GM12878 (cell line): ENCODE results near the gene ITGB8. TPM values are rescaled to one million over a fixed set of nuclear protein-coding genes. Genes with fewer than 3 reads are reported as not detected.

Source experiments
- ATAC-seq: fragments of 200-7000 bp; cut with Tn5 transposase; 3 replicates; pipeline ENCODE4 v1.9.1; 2020; ENCODE audit warnings: mild to moderate bottlenecking, moderate library complexity
- BruUV-seq: library from RNA; stranded (reverse); fragments of 400-500 nt; replicated peaks from 2 replicates; lab custom pipeline; 2021; lab: Mats Ljungman, UMichigan
- CTCF ChIA-PET: fragments of 300-600 bp; sonication (Branson Sonifier 250); formaldehyde crosslinking; extraction: SDS; loops from one replicate; lab custom pipeline; 2021; ENCODE audit warnings: inconsistent platforms; lab: Yijun Ruan, JAX
- POLR2A ChIA-PET: fragments of 350-600 bp; formaldehyde crosslinking; extraction: SDS; loops from one replicate; lab custom pipeline; 2021; ENCODE audit warnings: inconsistent platforms; lab: Charles Lee
- RAD21 ChIA-PET: fragments of 300-600 bp; sonication (Branson Sonifier 250); formaldehyde crosslinking; loops from one replicate; lab custom pipeline; 2023; ENCODE audit warnings: antibody characterized with exemption; ENCODE audit not compliant: unreplicated experiment; lab: Charles Lee
- SMC1A ChIA-PET: fragments of 300-600 bp; sonication (Branson Sonifier 250); formaldehyde crosslinking; loops from one replicate; lab custom pipeline; 2023; ENCODE audit not compliant: unreplicated experiment, uncharacterized antibody; lab: Charles Lee
- DNase-seq: peaks from one replicate; pipeline ENCODE4 v3.0.0-alpha.2; 2011; ENCODE audit warnings: low read depth, low spot score
- FAIRE-seq: peaks from 3 replicates; lab custom pipeline; 2011; peaks lifted over from hg19 to GRCh38; lab: Jason Lieb, UNC
- H2AFZ ChIP-seq: 2 replicates; pipeline ENCODE4 v1.6.0; 2011; ENCODE audit warnings: low read depth, low read length, control low read depth; ENCODE audit not compliant: control insufficient read depth
- H3K27ac ChIP-seq: 2 replicates; pipeline ENCODE4 v1.5.1; 2011; ENCODE audit warnings: control low read depth; ENCODE audit not compliant: control insufficient read depth, insufficient read depth
- H3K27me3 ChIP-seq, 2 experiments: replicated peaks in 1 of 2; 2 replicates each; pipeline versions ENCODE4 v1.6.0 to v1.6.1; 2011; ENCODE audit warnings: low read length in 1 of 2; ENCODE audit not compliant: control insufficient read depth in 2 of 2, insufficient read depth in 2 of 2
- H3K36me3 ChIP-seq, 2 experiments: 2 replicates each; pipeline ENCODE4 v1.5.1; 2011; ENCODE audit warnings: low read length in 1 of 2; ENCODE audit not compliant: control insufficient read depth in 2 of 2, insufficient read depth in 2 of 2
- H3K4me1 ChIP-seq: 2 replicates; pipeline ENCODE4 v1.6.1; 2011; ENCODE audit warnings: mild to moderate bottlenecking, low read length, moderate library complexity, mixed read lengths; ENCODE audit not compliant: control insufficient read depth, insufficient read depth
- H3K4me2 ChIP-seq: 2 replicates; pipeline ENCODE4 v1.6.0; 2011; ENCODE audit warnings: control low read depth; ENCODE audit not compliant: control insufficient read depth, insufficient read depth
- H3K4me3 ChIP-seq: fragments of 200-600 bp; sonication (generic); 2 replicates; pipeline ENCODE4 v1.5.1; 2016
- H3K79me2 ChIP-seq: 2 replicates; pipeline ENCODE4 v1.6.0; 2011; ENCODE audit warnings: low read length; ENCODE audit not compliant: control insufficient read depth, insufficient read depth
- H3K9ac ChIP-seq: 2 replicates; pipeline ENCODE4 v1.8.0; 2011; ENCODE audit warnings: low read length, control low read depth, mixed read lengths; ENCODE audit not compliant: control insufficient read depth, insufficient read depth
- H3K9me3 ChIP-seq: replicated peaks from 3 replicates; pipeline ENCODE4 v1.5.1; 2011; ENCODE audit warnings: mild to moderate bottlenecking, low read length; ENCODE audit not compliant: control insufficient read depth, insufficient read depth
- H4K20me1 ChIP-seq: 2 replicates; pipeline ENCODE4 v1.6.0; 2011; ENCODE audit not compliant: control insufficient read depth, insufficient read depth
- ASH2L ChIP-seq: fragments of 300-600, 200-600 bp; sonication (generic); IDR thresholded peaks from 2 replicates; pipeline ENCODE4 v1.6.1; 2017; ENCODE audit warnings: low read depth, mild to moderate bottlenecking, borderline replicate concordance
- ATF2 ChIP-seq: IDR thresholded peaks from 2 replicates; pipeline ENCODE4 v1.6.1; 2012; ENCODE audit warnings: low read length, inconsistent platforms
- ATF7 ChIP-seq: fragments of 450-650 bp; IDR thresholded peaks from 2 replicates; pipeline ENCODE4 v1.6.1; 2016; ENCODE audit warnings: low read depth, mild to moderate bottlenecking
- DPF2 ChIP-seq: fragments of 450-650 bp; IDR thresholded peaks from 2 replicates; pipeline ENCODE4 v1.6.1; 2017; ENCODE audit warnings: mild to moderate bottlenecking
- EP300 ChIP-seq, 2 experiments: fragments of 150-350 bp in 1 of 2; IDR thresholded peaks; 2 replicates each; pipeline ENCODE4 v1.6.1; 2011 to 2012; ENCODE audit warnings: low read depth in 2 of 2, low read length in 2 of 2, borderline replicate concordance in 1 of 2, improper control_type of control experiment in 1 of 2, inconsistent platforms in 1 of 2; ENCODE audit not compliant: control insufficient read depth in 1 of 2
- IKZF2 ChIP-seq, 2 experiments: fragments of 450-650 bp; IDR thresholded peaks; 2 replicates each; pipeline ENCODE4 v1.6.1; 2017; ENCODE audit warnings: mild to moderate bottlenecking in 2 of 2, moderate library complexity in 2 of 2
- PBX3 ChIP-seq: IDR thresholded peaks from 2 replicates; pipeline ENCODE4 v1.6.1; 2011; ENCODE audit warnings: mild to moderate bottlenecking, low read depth, low read length, moderate library complexity; ENCODE audit not compliant: insufficient replicate concordance
- POLR2AphosphoS5 ChIP-seq: IDR thresholded peaks from 2 replicates; pipeline ENCODE4 v1.6.1; 2011; ENCODE audit warnings: mild to moderate bottlenecking, low read length, inconsistent platforms
- RAD51 ChIP-seq: fragments of 450-650 bp; IDR thresholded peaks from 2 replicates; pipeline ENCODE4 v1.6.1; 2016; ENCODE audit warnings: moderate library complexity, mild to moderate bottlenecking, inconsistent platforms
- RELB ChIP-seq: fragments of 450-650 bp; IDR thresholded peaks from 2 replicates; pipeline ENCODE4 v1.6.1; 2017; ENCODE audit warnings: low read depth, mild to moderate bottlenecking, moderate library complexity
- USF2 ChIP-seq: IDR thresholded peaks from 2 replicates; pipeline ENCODE4 v1.6.1; 2011; ENCODE audit warnings: low read depth, low read length, improper control_type of control experiment, borderline replicate concordance
- ZNF217 ChIP-seq: fragments of 450-650 bp; IDR thresholded peaks from 2 replicates; pipeline ENCODE4 v1.6.1; 2017; ENCODE audit warnings: antibody characterized with exemption, mild to moderate bottlenecking
- ZNF687 ChIP-seq: fragments of 450-650 bp; IDR thresholded peaks from 2 replicates; pipeline ENCODE4 v1.6.1; 2017; ENCODE audit warnings: mild to moderate bottlenecking, moderate library complexity
- WGBS: methylation state at CpG from one replicate; pipeline ENCODE4 v1.1.6; 2016; ENCODE audit warnings: low lambda C conversion rate; ENCODE audit not compliant: insufficient replicate concordance, insufficient coverage; ENCODE audit errors: missing lambda C conversion rate; 5-methylcytosine and 5-hydroxymethylcytosine counted together
- in situ Hi-C: fragments of 300-500 bp; cut with MboI; formaldehyde crosslinking; loops from 9 replicates; pipeline ENCODE4 v1.14.3; 2018; ENCODE audit warnings: mixed read lengths
- intact Hi-C: fragments of 100-400 bp; cut with micrococcal nuclease; formaldehyde crosslinking; loops from one replicate; pipeline ENCODE4 v1.14.2; 2022; ENCODE audit not compliant: unreplicated experiment
- polyA plus RNA-seq, 11 experiments: library from polyadenylated mRNA; depleted of rRNA in 4 of 11; unstranded in 6 of 11; stranded (reverse) in 5 of 11; fragments of >200 nt; fragmentation: Nextera tagmentation in 4 of 11; fragmentation: Illumina TruSeq in 1 of 11; extraction: Ambion mirVana in 4 of 11; extraction: Trizol in 1 of 11; gene quantifications; 1 replicate in 1 of 11; 2 replicates in 10 of 11; pipeline versions ENCODE4 v1.2.1 to v1.2.3, GENCODE V29; 2011 to 2016; ENCODE audit warnings: inconsistent platforms in 2 of 11, missing spikeins in 2 of 11, low read depth in 1 of 11
- total RNA-seq, 4 experiments: library from RNA; depleted of rRNA in 3 of 4; stranded (reverse); fragments of >200 nt in 3 of 4; fragmentation: Illumina TruSeq in 1 of 4; extraction: Trizol in 1 of 4; gene quantifications; 2 replicates each; pipeline versions ENCODE4 v1.2.1 to v1.2.3, GENCODE V29; 2013 to 2021

ITGB8 gene
- total and polyA plus RNA-seq, 10 of the 15 experiments (the other 5 are each of a cell fraction or from before 2014, with no cell fraction given) = 0.37 to 26.2 (median 1.5) TPM

- no peak overlapping the region for H3K27ac ChIP-seq
- no peak overlapping the region for H3K4me3 ChIP-seq
- ATAC-seq (peak; percentile 52), DNase-seq (no peak), FAIRE-seq (no peak)
- no peak overlapping the region for H2AFZ ChIP-seq
- no peak overlapping the region for H3K9ac ChIP-seq
- intact Hi-C loops = no loop called here
- in situ Hi-C loops = loop anchor here (5.0 kb wide), 2 partner anchors 45 to 70 kb away; partner anchors contain the start of gene MACC1
- no peaks in the 10 kb centered on the region for H3K27me3 ChIP-seq
- ChIA-PET SMC1A (interaction anchor here (0.7 to 8.6 kb wide), 8 partner anchors 13 to 129 kb away, joined by 4 to 148 read pairs (median 46); partner anchors contain the start of gene MACC1), RAD21 (interaction anchor here (0.9 to 8.1 kb wide), 9 partner anchors 13 to 173 kb away, joined by 3 to 89 read pairs (median 18); partner anchors contain the start of gene MACC1), CTCF (interaction anchor here (1.0 to 5.6 kb wide), 5 partner anchors 14 to 72 kb away, joined by 3 to 44 read pairs (median 4); no protein-coding TSS in a partner anchor), POLR2A (interaction anchor here (0.6 to 2.8 kb wide), 10 partner anchors 10 to 87 kb away, joined by 3 to 18 read pairs (median 5); no protein-coding TSS in a partner anchor)
- H3K9me3 ChIP-seq = no peaks in the 10 kb centered on the region; the same call in 2 of the 3 replicates
- no TSS peak for BruUV-seq
- WGBS = 97% methylated on average over 2 of the region's 2 CpGs
- peaks cover 19% of the 10 kb centered on the region for H3K4me1 ChIP-seq
- no peaks in the 10 kb centered on the region for H3K79me2 ChIP-seq
- no peak overlapping the region for H3K4me2 ChIP-seq
- no peaks in the 10 kb centered on the region for H4K20me1 ChIP-seq
- H3K36me3 ChIP-seq = no peaks in the 10 kb centered on the region
- TF ChIP-seq ZNF687 (peak; percentile 70), POLR2AphosphoS5 (no peak), ATF2 (no peak), RELB (peak; percentile 48; the same call in 1 of the 2 replicates), RAD51 (peak; percentile 97), ZNF217 (peak; percentile 54; the same call in 1 of the 2 replicates), ATF7 (peak; percentile 60; the same call in 1 of the 2 replicates), DPF2 (peak; percentile 56; the same call in 1 of the 2 replicates), IKZF2 (IDR thresholded peaks at IDR 0.05) (peak; percentile 53 to 62; a peak in 2 of 4 replicates), PBX3 (no peak), USF2 (peak; percentile 62; the same call in 1 of the 2 replicates), ASH2L (no peak), EP300 (IDR thresholded peaks at IDR 0.05; ENCODE audit: borderline replicate concordance in 1 of 2, control insufficient read depth in 1 of 2, low read depth in 2 of 2, low read length in 2 of 2) (peak; percentile 53 to 74; a peak in 3 of 4 replicates)
Observed at GRCh38 chr7:20287317-20287716, 43.4 kb upstream of the ITGB8 start.
